A673 (cell line): ENCODE data around the gene LILRB3. TPM values are rescaled to one million over a fixed set of nuclear protein-coding genes. Genes with fewer than 3 reads are reported as not detected.
"Not testable (repeated sequence)": the region's sequence is repeated elsewhere in the genome, so short reads cannot be mapped to it uniquely, and the experiment has no call there.

Source experiments
- BruUV-seq: library from RNA; stranded (reverse); fragments of 400-500 nt; replicated peaks from 2 replicates; lab custom pipeline; 2021; lab: Mats Ljungman, UMichigan
- CTCF ChIA-PET: fragments of 300-600 bp; sonication (Branson Sonifier 250); formaldehyde crosslinking; loops from one replicate; lab custom pipeline; 2022; ENCODE audit warnings: antibody characterized with exemption; lab: Charles Lee
- POLR2A ChIA-PET: fragments of 300-600 bp; sonication (Branson Sonifier 250); formaldehyde crosslinking; loops from one replicate; lab custom pipeline; 2022; ENCODE audit warnings: antibody characterized with exemption; ENCODE audit not compliant: low non-redundant PET; lab: Charles Lee
- DNase-seq: peaks from one replicate; pipeline ENCODE4 v3.0.0-alpha.2; 2015; ENCODE audit warnings: low spot score
- H3K27ac ChIP-seq: fragments of 200-600 bp; sonication (generic); 2 replicates; pipeline ENCODE4 v1.5.1; 2016; ENCODE audit warnings: mixed run types, low read depth, mild to moderate bottlenecking, mixed read lengths, antibody characterized with exemption, low read length; ENCODE audit not compliant: poor library complexity, severe bottlenecking
- H3K27me3 ChIP-seq: fragments of 200-600 bp; sonication (generic); replicated peaks from 2 replicates; pipeline ENCODE4 v1.6.1; 2017; ENCODE audit warnings: mixed run types, low read depth, mild to moderate bottlenecking, mixed read lengths, antibody characterized with exemption, low read length; ENCODE audit not compliant: insufficient read depth, poor library complexity
- H3K36me3 ChIP-seq: fragments of 200-600 bp; sonication (generic); 2 replicates; pipeline ENCODE4 v1.6.1; 2016; ENCODE audit warnings: mixed run types, mild to moderate bottlenecking, mixed read lengths, antibody characterized with exemption, low read length; ENCODE audit not compliant: insufficient read depth, poor library complexity, severe bottlenecking
- H3K4me1 ChIP-seq: fragments of 200-600 bp; sonication (generic); 2 replicates; pipeline ENCODE4 v1.6.1; 2017; ENCODE audit warnings: mixed run types, mild to moderate bottlenecking, mixed read lengths, antibody characterized with exemption, low read length; ENCODE audit not compliant: insufficient read depth, poor library complexity, severe bottlenecking
- H3K4me3 ChIP-seq: fragments of 200-600 bp; sonication (generic); 2 replicates; pipeline ENCODE4 v1.5.1; 2016; ENCODE audit warnings: low read depth, mixed run types, mild to moderate bottlenecking, mixed read lengths, low read length; ENCODE audit not compliant: poor library complexity, severe bottlenecking
- H3K9me3 ChIP-seq: fragments of 200-600 bp; sonication (generic); 2 replicates; pipeline ENCODE4 v1.6.1; 2016; ENCODE audit warnings: mixed run types, low read depth, mild to moderate bottlenecking, mixed read lengths, antibody characterized with exemption, low read length; ENCODE audit not compliant: poor library complexity, severe bottlenecking
- CTCF ChIP-seq: fragments of 300-800, 200-600 bp; sonication (generic); conservative IDR thresholded peaks from 2 replicates; pipeline ENCODE4 v1.5.1; 2017; ENCODE audit warnings: low read depth, mild to moderate bottlenecking, antibody characterized with exemption, low read length, moderate library complexity, mixed read lengths
- EZH2 ChIP-seq: fragments of 200-600 bp; sonication (generic); IDR thresholded peaks from 2 replicates; pipeline ENCODE4 v1.6.1; 2017; ENCODE audit warnings: borderline replicate concordance, low read depth, mild to moderate bottlenecking, mixed read lengths, antibody characterized with exemption, low read length; ENCODE audit not compliant: poor library complexity, severe bottlenecking
- intact Hi-C: fragments of 100-400 bp; cut with micrococcal nuclease; formaldehyde crosslinking; loops from one replicate; pipeline ENCODE4 v1.10.0; 2022; ENCODE audit not compliant: unreplicated experiment
- total RNA-seq: library from RNA; stranded (reverse); gene quantifications from 2 replicates; pipeline ENCODE4 v1.2.3, GENCODE V29; 2021

Gene LILRB3
- total RNA-seq, 1 experiment from 2014 or later = not detected

GRCh38 chr19:54216869-54217268 lies 5.9 kb downstream of the LILRB3 start:
- CTCF ChIA-PET = no interaction called here
- intact Hi-C loops = no loop called here
- Histone ChIP-seq H3K27ac (no peak overlapping the region), H3K4me1 (no peaks in the 10 kb centered on the region), H3K27me3 (no peaks in the 10 kb centered on the region), H3K4me3 (no peak overlapping the region), H3K36me3 (no peaks in the 10 kb centered on the region), H3K9me3 (no peaks in the 10 kb centered on the region)
- BruUV-seq = no TSS peak
- no peak for DNase-seq
- TF ChIP-seq CTCF (no peak), EZH2 (no peak)
- POLR2A ChIA-PET = interaction anchor here (0.7 kb wide), 1 partner anchor 28 kb away, joined by 6 read pairs; the partner anchor contains the start of gene MBOAT7

GRCh38 chr19:54214734-54215133 lies 8.1 kb downstream of the LILRB3 start:
- H3K27ac ChIP-seq, CTCF ChIA-PET, H3K36me3 ChIP-seq, H3K9me3 ChIP-seq, POLR2A ChIA-PET, BruUV-seq, DNase-seq, H3K27me3 ChIP-seq, H3K4me1 ChIP-seq, H3K4me3 ChIP-seq, intact Hi-C loops: not testable (repeated sequence)

- H3K9me3 ChIP-seq, H3K36me3 ChIP-seq, BruUV-seq, H3K4me3 ChIP-seq, intact Hi-C loops, POLR2A ChIA-PET, H3K27me3 ChIP-seq, DNase-seq, H3K27ac ChIP-seq: not testable (repeated sequence)
- H3K4me1 ChIP-seq = peaks cover 11% of the 10 kb centered on the region
- CTCF ChIA-PET = interaction anchor here (0.6 kb wide), 1 partner anchor 36 kb away, joined by 3 read pairs; no protein-coding TSS in a partner anchor
These were observed 8.6 kb downstream of the LILRB3 start for GRCh38 chr19:54214217-54214616.

- peaks cover 24% of the 10 kb centered on the region for H3K36me3 ChIP-seq
- peaks cover 20% of the 10 kb centered on the region for H3K4me1 ChIP-seq
- H3K27ac ChIP-seq = no peak overlapping the region
- no peak overlapping the region for H3K4me3 ChIP-seq
- H3K27me3 ChIP-seq = no peaks in the 10 kb centered on the region
- POLR2A ChIA-PET = no interaction called here
- no peaks in the 10 kb centered on the region for H3K9me3 ChIP-seq
- intact Hi-C loops = no loop called here
- BruUV-seq = no TSS peak
- TF ChIP-seq CTCF = no peak
- no peak for TF ChIP-seq EZH2
- CTCF ChIA-PET = no interaction called here
- no peak for DNase-seq
These were observed 11.6 kb downstream of the LILRB3 start for GRCh38 chr19:54211235-54211634.
